ENCODE results near the gene MEDAG. TPM values are rescaled to one million over a fixed set of nuclear protein-coding genes. Genes with fewer than 3 reads are reported as not detected.

Gene MEDAG
- polyA plus RNA-seq, 1 of the 3 experiments (the other 2 are of a cell fraction): not detected

DNA sequence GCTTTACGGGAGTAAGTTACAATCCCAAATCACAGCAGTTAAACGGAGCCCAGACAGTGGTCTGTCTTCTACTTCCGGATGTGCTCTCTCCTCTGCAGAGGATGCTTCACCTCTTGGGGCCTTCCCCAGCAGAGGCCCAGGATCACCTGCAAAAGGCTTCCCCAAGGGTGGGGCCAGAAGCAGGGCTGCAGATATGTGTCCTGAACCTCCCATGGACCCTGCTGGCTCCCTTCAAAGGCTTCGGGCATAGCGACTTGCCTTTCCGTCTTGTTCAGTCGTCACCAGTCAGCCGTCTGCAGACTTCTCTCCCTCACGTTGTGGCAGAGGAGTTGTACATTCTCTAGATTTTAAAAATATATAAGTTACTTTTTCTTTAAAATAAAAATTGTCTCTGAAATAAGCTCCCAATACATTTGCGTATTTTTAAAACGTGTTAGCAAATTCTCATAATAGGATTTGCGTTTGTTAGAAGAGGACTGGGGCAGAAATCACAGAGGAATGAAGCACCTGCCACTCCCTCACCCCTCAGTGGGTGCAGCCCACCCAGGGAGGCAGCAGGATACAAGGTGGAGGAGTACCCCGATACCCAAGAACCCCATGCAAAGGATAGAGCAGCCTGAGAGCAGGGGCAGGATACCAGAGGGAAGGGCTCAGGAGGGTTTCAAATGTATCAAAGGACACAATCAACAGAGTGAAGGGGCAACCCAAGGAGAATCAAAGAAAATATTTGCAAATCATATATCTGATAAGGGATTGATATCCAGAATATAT is 22.9 kb upstream of the MEDAG start:
- H3K4me3 ChIP-seq (ENCODE audit: low read depth in 2 of 2, low read length in 1 of 2): no peak overlapping the region
- peaks cover 21 to 28% of the 10 kb centered on the region in 2 experiments for H3K4me1 ChIP-seq (ENCODE audit: control insufficient read depth in 1 of 2, insufficient read depth in 2 of 2, low read depth in 1 of 2, low read length in 1 of 2)
- no peak overlapping the region for H2AFZ ChIP-seq (ENCODE audit: low read depth)
- H3K79me2 ChIP-seq (ENCODE audit: insufficient read depth): no peaks in the 10 kb centered on the region
- H3K27me3 ChIP-seq (ENCODE audit: insufficient read depth): no peaks in the 10 kb centered on the region
- CTCF ChIA-PET: interaction anchor here (0.6 to 2.6 kb wide), 2 partner anchors 15 to 17 kb away, joined by 3 to 8 read pairs; no protein-coding TSS in a partner anchor
- no peak overlapping the region for H3K4me2 ChIP-seq
- no peaks in the 10 kb centered on the region for H3K9me3 ChIP-seq
- no peak for DNase-seq
- WGBS (ENCODE audit: low lambda C conversion rate): 68% methylated on average over 13 of the region's 13 CpGs
- POLR2A ChIA-PET: no interaction called here
- no peaks in the 10 kb centered on the region for H3K36me3 ChIP-seq (replicated peaks in 1 of 2; ENCODE audit: control insufficient read depth in 1 of 2, insufficient read depth in 2 of 2, low read length in 1 of 2)
- H3K9ac ChIP-seq: no peak overlapping the region
- no peaks in the 10 kb centered on the region for H3F3A ChIP-seq (replicated peaks; ENCODE audit: insufficient read depth)
- TF ChIP-seq FOSL2 (IDR thresholded peaks at IDR 0.05; ENCODE audit: borderline replicate concordance, low read depth): no peak
- TF ChIP-seq RCOR1 (IDR thresholded peaks at IDR 0.05; ENCODE audit: low read length): no peak
- no peaks in the 10 kb centered on the region for H4K20me1 ChIP-seq (ENCODE audit: insufficient read depth)
- H3K9me2 ChIP-seq: no peaks in the 10 kb centered on the region
- H3K27ac ChIP-seq (ENCODE audit: low read depth in 2 of 2, low read length in 1 of 2): peak overlapping the region in 1 of 2 experiments; percentile 88; a peak in 3 of 4 replicates

DNA sequence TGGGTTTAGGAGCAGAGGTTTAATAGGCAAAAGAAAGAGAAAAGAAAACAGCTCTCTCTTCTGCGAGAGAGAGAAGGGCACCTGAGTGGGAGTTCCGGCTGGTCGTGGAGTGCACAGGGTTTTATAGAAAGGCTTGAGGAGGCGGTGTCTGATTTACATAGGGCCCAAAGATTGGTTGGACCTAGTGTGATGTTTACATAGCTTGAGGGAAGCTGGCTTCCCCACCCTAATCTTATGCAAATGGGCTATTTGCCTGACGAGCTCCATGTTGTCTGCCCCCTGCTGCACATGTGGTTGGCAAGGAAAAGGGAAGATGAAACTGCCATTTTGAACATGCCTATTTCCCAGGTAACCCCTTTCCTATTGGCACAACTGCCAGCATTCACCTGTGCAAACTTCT is 21.5 kb upstream of the MEDAG start:
- CTCF ChIA-PET: interaction anchor here (0.6 to 0.7 kb wide), 2 partner anchors 12 to 23 kb away, joined by 3 read pairs; no protein-coding TSS in a partner anchor
- peak overlapping the region in 1 of 2 experiments; percentile 47; a peak in 1 of 4 replicates for H3K27ac ChIP-seq (ENCODE audit: low read depth in 2 of 2, low read length in 1 of 2)
- DNase-seq: no peak
- 94% methylated on average over 4 of the region's 5 CpGs for WGBS (ENCODE audit: low lambda C conversion rate)
- H3K4me2 ChIP-seq: no peak overlapping the region
- no peak overlapping the region for H3K4me3 ChIP-seq (ENCODE audit: low read depth in 2 of 2, low read length in 1 of 2)
- POLR2A ChIA-PET: no interaction called here
- H3K9me3 ChIP-seq: no peaks in the 10 kb centered on the region
- no peaks in the 10 kb centered on the region for H3K9me2 ChIP-seq
- H4K20me1 ChIP-seq (ENCODE audit: insufficient read depth): no peaks in the 10 kb centered on the region
- no peaks in the 10 kb centered on the region for H3F3A ChIP-seq (replicated peaks; ENCODE audit: insufficient read depth)
- H3K27me3 ChIP-seq (ENCODE audit: insufficient read depth): no peaks in the 10 kb centered on the region
- H3K4me1 ChIP-seq (ENCODE audit: control insufficient read depth in 1 of 2, insufficient read depth in 2 of 2, low read depth in 1 of 2, low read length in 1 of 2): peaks cover 21 to 28% of the 10 kb centered on the region in 2 experiments
- H2AFZ ChIP-seq (ENCODE audit: low read depth): no peak overlapping the region
- no peaks in the 10 kb centered on the region for H3K36me3 ChIP-seq (replicated peaks in 1 of 2; ENCODE audit: control insufficient read depth in 1 of 2, insufficient read depth in 2 of 2, low read length in 1 of 2)
- no peaks in the 10 kb centered on the region for H3K79me2 ChIP-seq (ENCODE audit: insufficient read depth)
- H3K9ac ChIP-seq: no peak overlapping the region
- no peak for TF ChIP-seq NRF1 (IDR thresholded peaks at IDR 0.05; ENCODE audit: low read depth, low read length)
- no peak for TF ChIP-seq MEF2A (IDR thresholded peaks at IDR 0.05; ENCODE audit: borderline replicate concordance, low read depth)
- no peak for TF ChIP-seq POLR2AphosphoS5 (IDR thresholded peaks at IDR 0.05; ENCODE audit: low read depth, low read length)
- TF ChIP-seq FOSL2 (IDR thresholded peaks at IDR 0.05; ENCODE audit: borderline replicate concordance, low read depth): no peak
- no peak for TF ChIP-seq CHD2 (IDR thresholded peaks at IDR 0.05; ENCODE audit: low read length, partially characterized antibody)
- TF ChIP-seq SIN3A (IDR thresholded peaks at IDR 0.05; ENCODE audit: borderline replicate concordance, low read depth, low read length): no peak
- TF ChIP-seq GABPA (IDR thresholded peaks at IDR 0.05; ENCODE audit: low read depth): no peak
- TF ChIP-seq USF1 (IDR thresholded peaks at IDR 0.05; ENCODE audit: borderline replicate concordance, low read depth): no peak
- no peak for TF ChIP-seq RCOR1 (IDR thresholded peaks at IDR 0.05; ENCODE audit: low read length)
- no peak for TF ChIP-seq MXI1 (IDR thresholded peaks at IDR 0.05; ENCODE audit: low read depth, low read length)
- TF ChIP-seq EZH2phosphoT487 (IDR thresholded peaks at IDR 0.05; ENCODE audit: borderline replicate concordance, low read depth): no peak
